HepG2 (cell line): ENCODE measurements around the gene HDGFL2. TPM values are rescaled to one million over a fixed set of nuclear protein-coding genes. Genes with fewer than 3 reads are reported as not detected.

Source experiments
- CBX2 ChIP-seq, 2 experiments: fragments of 200-600 bp in 1 of 2; sonication (generic); formaldehyde crosslinking in 1 of 2; IDR thresholded peaks; 2 replicates each; pipeline versions ENCODE4 v1.7.0 to v1.8.1; 2018 to 2022; ENCODE audit warnings: low read depth in 2 of 2, low read length in 1 of 2, mild to moderate bottlenecking in 1 of 2, missing genetic modification reagents in 1 of 2
- HNRNPUL1 ChIP-seq: fragments of 200-400 bp; formaldehyde crosslinking; IDR thresholded peaks from 2 replicates; pipeline ENCODE4 v1.6.1; 2017; ENCODE audit warnings: low read depth, mild to moderate bottlenecking, low read length, moderate library complexity
- MTF1 ChIP-seq: sonication (generic); formaldehyde crosslinking; IDR thresholded peaks from 2 replicates; pipeline ENCODE4 v1.5.0; 2020; ENCODE audit warnings: missing genetic modification reagents
- NCOR1 ChIP-seq: fragments of 200-600 bp; sonication (generic); IDR thresholded peaks from 2 replicates; pipeline ENCODE4 v1.7.0; 2017; ENCODE audit warnings: antibody characterized with exemption, low read length, borderline replicate concordance
- RXRA ChIP-seq: sonication (generic); formaldehyde crosslinking; IDR thresholded peaks from 2 replicates; pipeline ENCODE4 v1.5.1; 2020; ENCODE audit warnings: missing genetic modification reagents
- ZFP1 ChIP-seq: IDR thresholded peaks from 2 replicates; pipeline ENCODE4 v1.6.1; 2016
- ZNF235 ChIP-seq: sonication (generic); formaldehyde crosslinking; IDR thresholded peaks from 2 replicates; pipeline ENCODE4 v1.8.1; 2023; ENCODE audit warnings: mild to moderate bottlenecking, missing genetic modification reagents, borderline replicate concordance
- ZNF501 ChIP-seq: sonication (generic); formaldehyde crosslinking; IDR thresholded peaks from 2 replicates; pipeline ENCODE4 v1.5.1; 2020; ENCODE audit warnings: mild to moderate bottlenecking, moderate library complexity, missing genetic modification reagents
- ZNF589 ChIP-seq: sonication (generic); formaldehyde crosslinking; conservative IDR thresholded peaks from 2 replicates; pipeline ENCODE4 v1.8.0; 2022; ENCODE audit warnings: mild to moderate bottlenecking, moderate library complexity, missing genetic modification reagents
- ZNF615 ChIP-seq: sonication (generic); formaldehyde crosslinking; IDR thresholded peaks from 2 replicates; pipeline ENCODE4 v1.5.0; 2020; ENCODE audit warnings: mild to moderate bottlenecking, missing genetic modification reagents, borderline replicate concordance
- ZNF720 ChIP-seq: sonication (generic); formaldehyde crosslinking; IDR thresholded peaks from 2 replicates; pipeline ENCODE4 v1.4.0; 2020; ENCODE audit warnings: missing genetic modification reagents
- ZNF883 ChIP-seq: sonication (generic); formaldehyde crosslinking; IDR thresholded peaks from 2 replicates; pipeline ENCODE4 v1.5.1; 2020; ENCODE audit warnings: mild to moderate bottlenecking, missing genetic modification reagents; ENCODE audit errors: not compliant biosample characterization
- ZNF891 ChIP-seq: sonication (generic); formaldehyde crosslinking; IDR thresholded peaks from 2 replicates; pipeline ENCODE4 v1.5.0; 2020; ENCODE audit warnings: mild to moderate bottlenecking, missing genetic modification reagents
- polyA plus RNA-seq, 8 experiments: library from polyadenylated mRNA; depleted of rRNA in 3 of 8; stranded (reverse) in 7 of 8; unstranded in 1 of 8; fragments of >200 nt; fragmentation: Illumina TruSeq in 4 of 8; extraction: Trizol in 4 of 8; gene quantifications; 2 replicates each; pipeline versions ENCODE4 v1.2.1 to v1.2.3, GENCODE V29; 2011 to 2016; ENCODE audit warnings: low read depth in 4 of 8, missing spikeins in 1 of 8, mixed read lengths in 1 of 8; ENCODE audit not compliant: insufficient read depth in 1 of 8
- total RNA-seq, 5 experiments: library from RNA; depleted of rRNA; stranded (reverse); fragments of >200 nt; fragmentation: Illumina TruSeq; extraction: Trizol; gene quantifications; 2 replicates each; pipeline ENCODE4 v1.2.3, GENCODE V29; 2016; ENCODE audit warnings: low read depth in 1 of 5
- TF ChIP-seq, protein P1 (sequence below): sonication (generic); formaldehyde crosslinking; conservative IDR thresholded peaks from 2 replicates; pipeline ENCODE4 v1.4.0; 2020; ENCODE audit warnings: missing genetic modification reagents
- TF ChIP-seq, protein P2 (sequence below): sonication (generic); formaldehyde crosslinking; IDR thresholded peaks from 2 replicates; pipeline ENCODE4 v1.4.0; 2020; ENCODE audit warnings: missing genetic modification reagents
- TF ChIP-seq, protein P3 (sequence below): sonication (generic); formaldehyde crosslinking; IDR thresholded peaks from 2 replicates; pipeline ENCODE4 v1.4.0; 2020; ENCODE audit warnings: missing genetic modification reagents, borderline replicate concordance
- TF ChIP-seq, protein P4 (sequence below): sonication (generic); formaldehyde crosslinking; IDR thresholded peaks from 2 replicates; pipeline ENCODE4 v1.8.0; 2022; ENCODE audit warnings: mild to moderate bottlenecking, missing genetic modification reagents; ENCODE audit not compliant: insufficient replicate concordance
- TF ChIP-seq, protein P5 (sequence below): sonication (generic); formaldehyde crosslinking; IDR thresholded peaks from 2 replicates; pipeline ENCODE4 v1.4.0; 2020; ENCODE audit warnings: mild to moderate bottlenecking, missing genetic modification reagents

The HDGFL2 gene
- total and polyA plus RNA-seq, 2 of the 13 experiments (the other 11 are each of a cell fraction or from before 2014, with no cell fraction given) = 20.0 to 51.1 TPM

DNA sequence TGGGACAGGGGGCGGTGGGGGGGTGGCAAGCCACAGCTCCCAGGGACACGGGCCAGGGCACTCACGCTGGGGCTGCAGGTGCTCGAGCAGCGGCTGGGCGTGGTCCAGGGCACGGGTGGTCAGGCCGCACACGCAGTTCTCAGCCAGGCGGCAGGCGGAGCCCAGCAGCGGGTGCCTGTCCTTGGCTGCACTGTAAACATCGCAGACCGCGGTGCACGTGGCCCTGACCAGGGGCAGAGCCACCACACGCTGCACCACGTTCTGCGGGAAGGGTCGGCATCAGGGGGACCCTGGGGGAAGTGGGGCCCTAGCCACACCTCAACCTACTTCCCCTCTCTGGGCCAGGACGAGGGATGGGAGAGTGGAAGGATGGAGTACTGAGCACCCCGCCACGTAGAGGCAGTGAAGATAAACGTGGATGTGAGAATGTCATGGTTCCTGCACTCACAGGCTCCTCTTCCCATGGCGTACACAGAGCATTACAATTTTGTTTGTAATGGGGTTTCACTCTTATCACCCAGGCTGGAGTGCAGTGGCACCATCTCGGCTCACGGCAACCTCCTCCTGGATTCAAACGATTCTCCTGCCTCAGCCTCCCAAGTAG is 59.6 kb downstream of the HDGFL2 start (continued):
- TF ChIP-seq, protein P1, sequence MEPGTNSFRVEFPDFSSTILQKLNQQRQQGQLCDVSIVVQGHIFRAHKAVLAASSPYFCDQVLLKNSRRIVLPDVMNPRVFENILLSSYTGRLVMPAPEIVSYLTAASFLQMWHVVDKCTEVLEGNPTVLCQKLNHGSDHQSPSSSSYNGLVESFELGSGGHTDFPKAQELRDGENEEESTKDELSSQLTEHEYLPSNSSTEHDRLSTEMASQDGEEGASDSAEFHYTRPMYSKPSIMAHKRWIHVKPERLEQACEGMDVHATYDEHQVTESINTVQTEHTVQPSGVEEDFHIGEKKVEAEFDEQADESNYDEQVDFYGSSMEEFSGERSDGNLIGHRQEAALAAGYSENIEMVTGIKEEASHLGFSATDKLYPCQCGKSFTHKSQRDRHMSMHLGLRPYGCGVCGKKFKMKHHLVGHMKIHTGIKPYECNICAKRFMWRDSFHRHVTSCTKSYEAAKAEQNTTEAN = 0 out of 2 replicates have a peak, but pooled peaks have one; percentile 37
- no peak for TF ChIP-seq ZNF720 (CRISPR knock-in tag)
- peak; percentile 81; the same call in 1 of the 2 replicates for TF ChIP-seq ZNF589 (CRISPR knock-in tag)
- TF ChIP-seq RXRA (CRISPR knock-in tag) = peak; percentile 84
- TF ChIP-seq, protein P2, sequence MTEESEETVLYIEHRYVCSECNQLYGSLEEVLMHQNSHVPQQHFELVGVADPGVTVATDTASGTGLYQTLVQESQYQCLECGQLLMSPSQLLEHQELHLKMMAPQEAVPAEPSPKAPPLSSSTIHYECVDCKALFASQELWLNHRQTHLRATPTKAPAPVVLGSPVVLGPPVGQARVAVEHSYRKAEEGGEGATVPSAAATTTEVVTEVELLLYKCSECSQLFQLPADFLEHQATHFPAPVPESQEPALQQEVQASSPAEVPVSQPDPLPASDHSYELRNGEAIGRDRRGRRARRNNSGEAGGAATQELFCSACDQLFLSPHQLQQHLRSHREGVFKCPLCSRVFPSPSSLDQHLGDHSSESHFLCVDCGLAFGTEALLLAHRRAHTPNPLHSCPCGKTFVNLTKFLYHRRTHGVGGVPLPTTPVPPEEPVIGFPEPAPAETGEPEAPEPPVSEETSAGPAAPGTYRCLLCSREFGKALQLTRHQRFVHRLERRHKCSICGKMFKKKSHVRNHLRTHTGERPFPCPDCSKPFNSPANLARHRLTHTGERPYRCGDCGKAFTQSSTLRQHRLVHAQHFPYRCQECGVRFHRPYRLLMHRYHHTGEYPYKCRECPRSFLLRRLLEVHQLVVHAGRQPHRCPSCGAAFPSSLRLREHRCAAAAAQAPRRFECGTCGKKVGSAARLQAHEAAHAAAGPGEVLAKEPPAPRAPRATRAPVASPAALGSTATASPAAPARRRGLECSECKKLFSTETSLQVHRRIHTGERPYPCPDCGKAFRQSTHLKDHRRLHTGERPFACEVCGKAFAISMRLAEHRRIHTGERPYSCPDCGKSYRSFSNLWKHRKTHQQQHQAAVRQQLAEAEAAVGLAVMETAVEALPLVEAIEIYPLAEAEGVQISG = peak; percentile 82
- TF ChIP-seq ZNF883 (CRISPR knock-in tag) = peak; percentile 82
- TF ChIP-seq, protein P3, sequence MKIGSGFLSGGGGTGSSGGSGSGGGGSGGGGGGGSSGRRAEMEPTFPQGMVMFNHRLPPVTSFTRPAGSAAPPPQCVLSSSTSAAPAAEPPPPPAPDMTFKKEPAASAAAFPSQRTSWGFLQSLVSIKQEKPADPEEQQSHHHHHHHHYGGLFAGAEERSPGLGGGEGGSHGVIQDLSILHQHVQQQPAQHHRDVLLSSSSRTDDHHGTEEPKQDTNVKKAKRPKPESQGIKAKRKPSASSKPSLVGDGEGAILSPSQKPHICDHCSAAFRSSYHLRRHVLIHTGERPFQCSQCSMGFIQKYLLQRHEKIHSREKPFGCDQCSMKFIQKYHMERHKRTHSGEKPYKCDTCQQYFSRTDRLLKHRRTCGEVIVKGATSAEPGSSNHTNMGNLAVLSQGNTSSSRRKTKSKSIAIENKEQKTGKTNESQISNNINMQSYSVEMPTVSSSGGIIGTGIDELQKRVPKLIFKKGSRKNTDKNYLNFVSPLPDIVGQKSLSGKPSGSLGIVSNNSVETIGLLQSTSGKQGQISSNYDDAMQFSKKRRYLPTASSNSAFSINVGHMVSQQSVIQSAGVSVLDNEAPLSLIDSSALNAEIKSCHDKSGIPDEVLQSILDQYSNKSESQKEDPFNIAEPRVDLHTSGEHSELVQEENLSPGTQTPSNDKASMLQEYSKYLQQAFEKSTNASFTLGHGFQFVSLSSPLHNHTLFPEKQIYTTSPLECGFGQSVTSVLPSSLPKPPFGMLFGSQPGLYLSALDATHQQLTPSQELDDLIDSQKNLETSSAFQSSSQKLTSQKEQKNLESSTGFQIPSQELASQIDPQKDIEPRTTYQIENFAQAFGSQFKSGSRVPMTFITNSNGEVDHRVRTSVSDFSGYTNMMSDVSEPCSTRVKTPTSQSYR (CRISPR knock-in tag) = peak; percentile 37; the same call in 1 of the 2 replicates
- TF ChIP-seq, protein P4, sequence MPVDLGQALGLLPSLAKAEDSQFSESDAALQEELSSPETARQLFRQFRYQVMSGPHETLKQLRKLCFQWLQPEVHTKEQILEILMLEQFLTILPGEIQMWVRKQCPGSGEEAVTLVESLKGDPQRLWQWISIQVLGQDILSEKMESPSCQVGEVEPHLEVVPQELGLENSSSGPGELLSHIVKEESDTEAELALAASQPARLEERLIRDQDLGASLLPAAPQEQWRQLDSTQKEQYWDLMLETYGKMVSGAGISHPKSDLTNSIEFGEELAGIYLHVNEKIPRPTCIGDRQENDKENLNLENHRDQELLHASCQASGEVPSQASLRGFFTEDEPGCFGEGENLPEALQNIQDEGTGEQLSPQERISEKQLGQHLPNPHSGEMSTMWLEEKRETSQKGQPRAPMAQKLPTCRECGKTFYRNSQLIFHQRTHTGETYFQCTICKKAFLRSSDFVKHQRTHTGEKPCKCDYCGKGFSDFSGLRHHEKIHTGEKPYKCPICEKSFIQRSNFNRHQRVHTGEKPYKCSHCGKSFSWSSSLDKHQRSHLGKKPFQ = no peak
- TF ChIP-seq ZFP1 (CRISPR knock-in tag) = peak; percentile 23; the same call in 1 of the 2 replicates
- TF ChIP-seq NCOR1 = no peak
- no peak for TF ChIP-seq CBX2 (IDR thresholded peaks at IDR 0.05; ENCODE audit: low read depth, low read length)
- TF ChIP-seq CBX2 (CRISPR knock-in tag; IDR thresholded peaks at IDR 0.05; ENCODE audit: low read depth) = no peak
- no peak for TF ChIP-seq ZNF615 (CRISPR knock-in tag)
- TF ChIP-seq ZNF501 (CRISPR knock-in tag) = no peak
- TF ChIP-seq, protein P5, sequence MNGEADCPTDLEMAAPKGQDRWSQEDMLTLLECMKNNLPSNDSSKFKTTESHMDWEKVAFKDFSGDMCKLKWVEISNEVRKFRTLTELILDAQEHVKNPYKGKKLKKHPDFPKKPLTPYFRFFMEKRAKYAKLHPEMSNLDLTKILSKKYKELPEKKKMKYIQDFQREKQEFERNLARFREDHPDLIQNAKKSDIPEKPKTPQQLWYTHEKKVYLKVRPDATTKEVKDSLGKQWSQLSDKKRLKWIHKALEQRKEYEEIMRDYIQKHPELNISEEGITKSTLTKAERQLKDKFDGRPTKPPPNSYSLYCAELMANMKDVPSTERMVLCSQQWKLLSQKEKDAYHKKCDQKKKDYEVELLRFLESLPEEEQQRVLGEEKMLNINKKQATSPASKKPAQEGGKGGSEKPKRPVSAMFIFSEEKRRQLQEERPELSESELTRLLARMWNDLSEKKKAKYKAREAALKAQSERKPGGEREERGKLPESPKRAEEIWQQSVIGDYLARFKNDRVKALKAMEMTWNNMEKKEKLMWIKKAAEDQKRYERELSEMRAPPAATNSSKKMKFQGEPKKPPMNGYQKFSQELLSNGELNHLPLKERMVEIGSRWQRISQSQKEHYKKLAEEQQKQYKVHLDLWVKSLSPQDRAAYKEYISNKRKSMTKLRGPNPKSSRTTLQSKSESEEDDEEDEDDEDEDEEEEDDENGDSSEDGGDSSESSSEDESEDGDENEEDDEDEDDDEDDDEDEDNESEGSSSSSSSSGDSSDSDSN (CRISPR knock-in tag) = peak; percentile 71
- TF ChIP-seq MTF1 (CRISPR knock-in tag) = no peak
- no peak for TF ChIP-seq HNRNPUL1
- 0 out of 2 replicates have a peak, but pooled peaks have one; percentile 86 for TF ChIP-seq ZNF235
- no peak for TF ChIP-seq ZNF891 (CRISPR knock-in tag)
